H1 (cell line): ENCODE data around the gene SRRM5.

Source experiments
- BACH1 ChIP-seq: IDR thresholded peaks from 2 replicates; pipeline ENCODE4 v1.6.1; 2012; ENCODE audit warnings: low read length, improper control_type of control experiment
- CBX8 ChIP-seq: fragments of 300-800, 300-1000 bp; sonication (generic); IDR thresholded peaks from 2 replicates; pipeline ENCODE4 v1.7.1; 2016; ENCODE audit warnings: low read depth, low read length, borderline replicate concordance
- KDM5A ChIP-seq: fragments of 200-600 bp; IDR thresholded peaks from 2 replicates; pipeline ENCODE4 v1.7.1; 2012; ENCODE audit warnings: mild to moderate bottlenecking, low read length, inconsistent platforms, mixed read lengths
- POLR2A ChIP-seq, 2 experiments: IDR thresholded peaks; 1 replicate in 1 of 2; 2 replicates in 1 of 2; pipeline ENCODE4 v1.6.1; 2011; ENCODE audit warnings: low read depth in 2 of 2, low read length in 2 of 2, mild to moderate bottlenecking in 2 of 2; ENCODE audit errors: control extremely low read depth in 1 of 2
- POLR2AphosphoS5 ChIP-seq: IDR thresholded peaks from 2 replicates; pipeline ENCODE4 v1.6.1; 2011; ENCODE audit warnings: low read depth, low read length
- RNF2 ChIP-seq: fragments of 200-900, 300-1000 bp; sonication (generic); IDR thresholded peaks from 2 replicates; pipeline ENCODE4 v1.7.1; 2016; ENCODE audit warnings: borderline replicate concordance, low read depth, mild to moderate bottlenecking, antibody characterized with exemption, low read length; ENCODE audit not compliant: poor library complexity, severe bottlenecking; ENCODE audit errors: missing control alignments
- YY1 ChIP-seq: IDR thresholded peaks from 2 replicates; pipeline ENCODE4 v1.6.1; 2011; ENCODE audit warnings: low read depth, mild to moderate bottlenecking, low read length

- TF ChIP-seq BACH1 (no peak), RNF2 (no peak), POLR2A (IDR thresholded peaks at IDR 0.05; ENCODE audit: control extremely low read depth in 1 of 2, low read depth in 2 of 2, low read length in 2 of 2) (no peak), CBX8 (no peak), POLR2AphosphoS5 (no peak), YY1 (no peak), KDM5A (no peak)
These were observed 5.1 kb downstream of the SRRM5 start for GRCh38 chr19:43616954-43617353.
